ENCODE measurements around the gene PTPN4.

Gene PTPN4

GRCh38 chr2:120013597-120014223, 254.0 kb downstream of the PTPN4 start:
- peaks cover 20% of the 10 kb centered on the region for H3K36me3 Mint-ChIP-seq (ENCODE audit: low read depth)
- no peak for TF ChIP-seq CTCF (IDR thresholded peaks at IDR 0.05; ENCODE audit: unreplicated experiment in 3 of 3)
- peaks cover 4% of the 10 kb centered on the region for H3K27me3 Mint-ChIP-seq (ENCODE audit: low read depth)
- peak overlapping the region; percentile 66 to 95 (median 77) for H3K27ac Mint-ChIP-seq
- H3K9me3 Mint-ChIP-seq: peaks cover 2% of the 10 kb centered on the region
- H3K4me1 Mint-ChIP-seq: peaks cover 24% of the 10 kb centered on the region
- peak overlapping the region; percentile 80 to 94 (median 93) for H3K4me3 Mint-ChIP-seq

- peak overlapping the region; percentile 80 to 94 (median 93) for H3K4me3 Mint-ChIP-seq
- H3K27me3 Mint-ChIP-seq (ENCODE audit: low read depth): peaks cover 4% of the 10 kb centered on the region
- peaks cover 27% of the 10 kb centered on the region for H3K36me3 Mint-ChIP-seq (ENCODE audit: low read depth)
Measured at GRCh38 chr2:120014226-120014980, 254.7 kb downstream of the PTPN4 start.

GRCh38 chr2:120016800-120017199, 257.1 kb downstream of the PTPN4 start:
- peak overlapping the region in 1 of 3 experiments; percentile 48 for H3K27ac Mint-ChIP-seq
- TF ChIP-seq CTCF (IDR thresholded peaks at IDR 0.05; ENCODE audit: unreplicated experiment in 3 of 3): no peak
- no peaks in the 10 kb centered on the region for H3K27me3 Mint-ChIP-seq (ENCODE audit: low read depth)
- peaks cover 7% of the 10 kb centered on the region for H3K9me3 Mint-ChIP-seq
- H3K4me1 Mint-ChIP-seq: peaks cover 29% of the 10 kb centered on the region
- peaks cover 46% of the 10 kb centered on the region for H3K36me3 Mint-ChIP-seq (ENCODE audit: low read depth)
- H3K4me3 Mint-ChIP-seq: peak overlapping the region; percentile 6 to 61 (median 55)

More at GRCh38 chr2:120014226-120014980, 254.7 kb downstream of the PTPN4 start:
- Mint-ChIP-seq H3K9me3 (peaks cover 2% of the 10 kb centered on the region), H3K27ac (peak overlapping the region; percentile 66 to 95 (median 77)), H3K4me1 (peaks cover 29% of the 10 kb centered on the region)
- no peak for TF ChIP-seq CTCF (IDR thresholded peaks at IDR 0.05; ENCODE audit: unreplicated experiment in 3 of 3)

- no peaks in the 10 kb centered on the region for H3K27me3 Mint-ChIP-seq (ENCODE audit: low read depth)
- H3K27ac Mint-ChIP-seq: peak overlapping the region in 1 of 3 experiments; percentile 48
- TF ChIP-seq CTCF (IDR thresholded peaks at IDR 0.05; ENCODE audit: unreplicated experiment in 3 of 3): no peak
- peak overlapping the region; percentile 9 to 13 (median 10) for H3K4me3 Mint-ChIP-seq
- peaks cover 27% of the 10 kb centered on the region for H3K4me1 Mint-ChIP-seq
- peaks cover 8% of the 10 kb centered on the region for H3K9me3 Mint-ChIP-seq
- H3K36me3 Mint-ChIP-seq (ENCODE audit: low read depth): peaks cover 50% of the 10 kb centered on the region
Measured at GRCh38 chr2:120017201-120017600, 257.5 kb downstream of the PTPN4 start.

GRCh38 chr2:120018549-120018948, 258.8 kb downstream of the PTPN4 start:
- no peak overlapping the region for H3K4me3 Mint-ChIP-seq
- no peak overlapping the region for H3K27ac Mint-ChIP-seq
- peaks cover 64% of the 10 kb centered on the region for H3K36me3 Mint-ChIP-seq (ENCODE audit: low read depth)
- H3K9me3 Mint-ChIP-seq: peaks cover 20% of the 10 kb centered on the region
- TF ChIP-seq CTCF (IDR thresholded peaks at IDR 0.05; ENCODE audit: unreplicated experiment in 3 of 3): no peak
- H3K27me3 Mint-ChIP-seq (ENCODE audit: low read depth): no peaks in the 10 kb centered on the region
- peaks cover 22% of the 10 kb centered on the region for H3K4me1 Mint-ChIP-seq
